ENCODE measurements around the gene MTSS2. TPM values are rescaled to one million over a fixed set of nuclear protein-coding genes. Genes with fewer than 3 reads are reported as not detected.
"Not testable (repeated sequence)": the region's sequence is repeated elsewhere in the genome, so short reads cannot be mapped to it uniquely, and the experiment has no call there.

The MTSS2 gene
- total RNA-seq, 1 experiment from 2014 or later: 0.15 TPM

GRCh38 chr16:70650216-70650615, 35.6 kb downstream of the MTSS2 start:
- H3K27me3 ChIP-seq (ENCODE audit: low read length): no peaks in the 10 kb centered on the region
- no peak overlapping the region for H3K4me3 ChIP-seq (ENCODE audit: low read length)
- no peak overlapping the region for H3K9ac ChIP-seq (ENCODE audit: low read length)
- no peaks in the 10 kb centered on the region for H3K36me3 ChIP-seq (ENCODE audit: insufficient read depth, low read length)
- no peak overlapping the region for H3K27ac ChIP-seq (ENCODE audit: low read length)
- H4K20me1 ChIP-seq (ENCODE audit: insufficient read depth, low read depth, low read length): no peaks in the 10 kb centered on the region
- no peaks in the 10 kb centered on the region for H3K9me3 ChIP-seq (ENCODE audit: low read length)
- H2AFZ ChIP-seq (ENCODE audit: low read length): no peak overlapping the region
- no peak overlapping the region for H3K4me2 ChIP-seq (ENCODE audit: low read depth, low read length, poor library complexity, severe bottlenecking)
- DNase-seq: no peak
- H3K79me2 ChIP-seq (ENCODE audit: low read length): no peaks in the 10 kb centered on the region
- H3K4me1 ChIP-seq (ENCODE audit: low read length): peaks cover 5% of the 10 kb centered on the region; the same call in 1 of the 2 replicates
- no peaks in the 10 kb centered on the region for H3K9me2 ChIP-seq (replicated peaks; ENCODE audit: insufficient read depth, low read length)

- Histone ChIP-seq H3K9me2 (replicated peaks; ENCODE audit: insufficient read depth, low read length) (no peaks in the 10 kb centered on the region), H3K9me3 (ENCODE audit: low read length) (no peaks in the 10 kb centered on the region), H3K4me3 (ENCODE audit: low read length) (no peak overlapping the region), H3K79me2 (ENCODE audit: low read length) (no peaks in the 10 kb centered on the region), H3K4me1 (ENCODE audit: low read length) (peaks cover 5% of the 10 kb centered on the region; the same call in 1 of the 2 replicates), H2AFZ (ENCODE audit: low read length) (no peak overlapping the region), H3K36me3 (ENCODE audit: insufficient read depth, low read length) (no peaks in the 10 kb centered on the region), H4K20me1 (ENCODE audit: insufficient read depth, low read depth, low read length) (no peaks in the 10 kb centered on the region), H3K27ac (ENCODE audit: low read length) (no peak overlapping the region), H3K9ac (ENCODE audit: low read length) (no peak overlapping the region), H3K4me2 (ENCODE audit: low read depth, low read length, poor library complexity, severe bottlenecking) (no peak overlapping the region), H3K27me3 (ENCODE audit: low read length) (no peaks in the 10 kb centered on the region)
- no peak for DNase-seq
Measured at GRCh38 chr16:70649300-70649699, 36.6 kb downstream of the MTSS2 start.

GRCh38 chr16:70648606-70649005, 37.2 kb downstream of the MTSS2 start:
- Histone ChIP-seq H3K27ac (ENCODE audit: low read length) (no peak overlapping the region), H3K4me3 (ENCODE audit: low read length) (no peak overlapping the region), H3K9me2 (replicated peaks; ENCODE audit: insufficient read depth, low read length) (no peaks in the 10 kb centered on the region), H4K20me1 (ENCODE audit: insufficient read depth, low read depth, low read length) (no peaks in the 10 kb centered on the region), H3K9ac (ENCODE audit: low read length) (no peak overlapping the region), H3K4me1 (ENCODE audit: low read length) (peaks cover 5% of the 10 kb centered on the region; the same call in 1 of the 2 replicates), H3K27me3 (ENCODE audit: low read length) (no peaks in the 10 kb centered on the region), H3K4me2 (ENCODE audit: low read depth, low read length, poor library complexity, severe bottlenecking) (peak overlapping the region; percentile 7), H3K9me3 (ENCODE audit: low read length) (no peaks in the 10 kb centered on the region), H3K36me3 (ENCODE audit: insufficient read depth, low read length) (no peaks in the 10 kb centered on the region), H3K79me2 (ENCODE audit: low read length) (no peaks in the 10 kb centered on the region), H2AFZ (ENCODE audit: low read length) (peak overlapping the region; percentile 58; the same call in 1 of the 2 replicates)
- peak; percentile 51 for DNase-seq

- H3K9ac ChIP-seq (ENCODE audit: low read length): no peak overlapping the region
Measured at GRCh38 chr16:70647441-70648359, 38.2 kb downstream of the MTSS2 start.

GRCh38 chr16:70646260-70647241, 39.3 kb downstream of the MTSS2 start, which contains the start of gene IL34:
IL34 (plus strand) TSS chr16:70646559; CDS start chr16:70646948, 389 bp downstream.
- Histone ChIP-seq H3K27ac (ENCODE audit: low read length) (no peak within 1 kb of the TSS), H3K36me3 (ENCODE audit: insufficient read depth, low read length) (no peaks in the 10 kb centered on the region), H3K9ac (ENCODE audit: low read length) (no peak within 1 kb of the TSS), H3K79me2 (ENCODE audit: low read length) (no peaks in the 10 kb centered on the region), H3K9me3 (ENCODE audit: low read length) (no peaks in the 10 kb centered on the region), H3K27me3 (ENCODE audit: low read length) (no peaks in the 10 kb centered on the region), H2AFZ (ENCODE audit: low read length) (no peak within 1 kb of the TSS), H3K4me2 (ENCODE audit: low read depth, low read length, poor library complexity, severe bottlenecking) (no peak within 1 kb of the TSS), H3K4me3 (ENCODE audit: low read length) (no peak within 1 kb of the TSS), H3K9me2 (replicated peaks; ENCODE audit: insufficient read depth, low read length) (no peaks in the 10 kb centered on the region), H3K4me1 (ENCODE audit: low read length) (peaks cover 3% of the 10 kb centered on the region; the same call in 1 of the 2 replicates), H4K20me1 (ENCODE audit: insufficient read depth, low read depth, low read length) (no peaks in the 10 kb centered on the region)
- DNase-seq: peak; percentile 53

More at GRCh38 chr16:70647441-70648359, 38.2 kb downstream of the MTSS2 start:
- Histone ChIP-seq H3K4me2 (ENCODE audit: low read depth, low read length, poor library complexity, severe bottlenecking) (no peak overlapping the region), H3K9me2 (replicated peaks; ENCODE audit: insufficient read depth, low read length) (no peaks in the 10 kb centered on the region), H4K20me1 (ENCODE audit: insufficient read depth, low read depth, low read length) (no peaks in the 10 kb centered on the region), H3K79me2 (ENCODE audit: low read length) (no peaks in the 10 kb centered on the region), H3K4me3 (ENCODE audit: low read length) (no peak overlapping the region), H3K27ac (ENCODE audit: low read length) (no peak overlapping the region), H3K4me1 (ENCODE audit: low read length) (peaks cover 3% of the 10 kb centered on the region; the same call in 1 of the 2 replicates), H2AFZ (ENCODE audit: low read length) (no peak overlapping the region), H3K9me3 (ENCODE audit: low read length) (no peaks in the 10 kb centered on the region), H3K27me3 (ENCODE audit: low read length) (no peaks in the 10 kb centered on the region), H3K36me3 (ENCODE audit: insufficient read depth, low read length) (no peaks in the 10 kb centered on the region)
- DNase-seq: no peak

DNA sequence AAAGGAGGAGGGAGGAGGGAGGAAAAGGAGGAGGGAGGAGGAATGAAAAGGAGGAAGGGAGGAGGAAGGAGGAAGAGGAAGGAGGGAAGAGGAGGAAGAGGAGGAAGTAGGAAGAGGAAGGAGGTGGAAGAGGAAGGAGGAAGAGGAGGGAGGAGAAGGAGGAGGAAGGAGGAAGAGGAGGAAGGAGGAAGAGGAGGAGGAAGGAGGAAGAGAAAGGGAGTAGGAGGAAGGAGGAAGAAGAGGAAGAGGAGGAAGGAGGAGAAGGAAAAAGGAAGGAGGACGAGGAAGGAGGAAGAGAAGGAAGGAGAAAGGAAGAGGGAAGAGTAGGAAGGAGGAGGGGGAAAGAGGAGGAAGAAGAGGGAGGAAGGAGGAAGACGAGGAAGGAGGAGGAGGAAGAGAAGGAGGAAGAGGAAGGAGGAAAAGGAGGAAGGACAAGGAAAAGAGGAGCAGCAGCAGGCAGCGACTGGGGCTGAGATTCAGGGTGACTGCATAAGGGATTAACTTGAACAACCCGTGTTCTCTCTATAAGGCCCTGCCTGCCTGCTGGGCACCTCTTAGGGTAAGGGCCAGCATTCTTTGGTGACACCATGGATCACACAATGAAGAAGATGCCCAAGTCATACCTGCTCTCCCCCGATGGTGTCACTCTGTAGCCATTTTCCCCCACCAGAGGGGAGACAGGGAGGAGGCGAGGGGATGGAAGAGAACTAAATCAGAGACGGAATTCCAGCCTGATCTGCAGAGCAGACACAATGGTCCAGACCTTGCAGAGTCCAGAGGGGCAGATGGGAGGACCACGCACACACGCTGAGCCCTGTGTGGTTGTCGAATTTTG, 40.9 kb downstream of the MTSS2 start:
- Histone ChIP-seq H3K4me1 (ENCODE audit: low read length) (peaks cover 3% of the 10 kb centered on the region; the same call in 1 of the 2 replicates), H3K79me2 (ENCODE audit: low read length) (no peaks in the 10 kb centered on the region), H3K36me3 (ENCODE audit: insufficient read depth, low read length) (no peaks in the 10 kb centered on the region), H3K27me3 (ENCODE audit: low read length) (no peaks in the 10 kb centered on the region), H3K9me3 (ENCODE audit: low read length) (no peaks in the 10 kb centered on the region), H4K20me1 (ENCODE audit: insufficient read depth, low read depth, low read length) (no peaks in the 10 kb centered on the region), H3K27ac (ENCODE audit: low read length) (no peak overlapping the region), H3K9ac (ENCODE audit: low read length) (no peak overlapping the region), H3K9me2 (replicated peaks; ENCODE audit: insufficient read depth, low read length) (no peaks in the 10 kb centered on the region), H2AFZ (ENCODE audit: low read length) (no peak overlapping the region), H3K4me3 (ENCODE audit: low read length) (no peak overlapping the region), H3K4me2 (ENCODE audit: low read depth, low read length, poor library complexity, severe bottlenecking) (no peak overlapping the region)
- DNase-seq: peak; percentile 48

GRCh38 chr16:70643264-70643663, 42.6 kb downstream of the MTSS2 start:
- H3K27me3 ChIP-seq (ENCODE audit: low read length); H3K9me2 ChIP-seq (replicated peaks; ENCODE audit: insufficient read depth, low read length); H3K4me3 ChIP-seq (ENCODE audit: low read length); H3K27ac ChIP-seq (ENCODE audit: low read length); H3K9ac ChIP-seq (ENCODE audit: low read length); H2AFZ ChIP-seq (ENCODE audit: low read length); H3K4me1 ChIP-seq (ENCODE audit: low read length); H3K4me2 ChIP-seq (ENCODE audit: low read depth, low read length, poor library complexity, severe bottlenecking); H3K79me2 ChIP-seq (ENCODE audit: low read length); DNase-seq; H3K36me3 ChIP-seq (ENCODE audit: insufficient read depth, low read length); H4K20me1 ChIP-seq (ENCODE audit: insufficient read depth, low read depth, low read length); H3K9me3 ChIP-seq (ENCODE audit: low read length): not testable (repeated sequence)
